ENCODE measurements around the gene PNMA6E.

DNA sequence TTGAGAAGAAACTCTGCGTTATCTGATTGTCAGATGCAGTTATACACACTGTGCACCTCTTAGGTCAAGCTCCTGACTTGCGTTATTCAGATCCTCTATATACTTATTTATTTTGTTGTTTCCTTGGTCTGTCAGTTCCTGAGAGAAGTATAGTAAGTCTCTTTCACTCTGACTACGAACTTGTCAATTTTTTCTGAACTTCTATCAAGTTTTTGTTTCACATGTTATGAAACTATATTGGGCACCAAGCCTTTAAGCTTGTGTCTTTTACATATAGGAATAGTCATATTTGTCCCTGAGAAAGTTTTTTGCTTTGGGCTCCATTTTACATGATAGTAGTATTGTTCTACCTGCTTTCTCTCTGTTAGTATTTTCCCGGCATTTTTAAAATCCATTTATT lies 35.5 kb downstream of the PNMA6E start:
- TF ChIP-seq, protein P1, sequence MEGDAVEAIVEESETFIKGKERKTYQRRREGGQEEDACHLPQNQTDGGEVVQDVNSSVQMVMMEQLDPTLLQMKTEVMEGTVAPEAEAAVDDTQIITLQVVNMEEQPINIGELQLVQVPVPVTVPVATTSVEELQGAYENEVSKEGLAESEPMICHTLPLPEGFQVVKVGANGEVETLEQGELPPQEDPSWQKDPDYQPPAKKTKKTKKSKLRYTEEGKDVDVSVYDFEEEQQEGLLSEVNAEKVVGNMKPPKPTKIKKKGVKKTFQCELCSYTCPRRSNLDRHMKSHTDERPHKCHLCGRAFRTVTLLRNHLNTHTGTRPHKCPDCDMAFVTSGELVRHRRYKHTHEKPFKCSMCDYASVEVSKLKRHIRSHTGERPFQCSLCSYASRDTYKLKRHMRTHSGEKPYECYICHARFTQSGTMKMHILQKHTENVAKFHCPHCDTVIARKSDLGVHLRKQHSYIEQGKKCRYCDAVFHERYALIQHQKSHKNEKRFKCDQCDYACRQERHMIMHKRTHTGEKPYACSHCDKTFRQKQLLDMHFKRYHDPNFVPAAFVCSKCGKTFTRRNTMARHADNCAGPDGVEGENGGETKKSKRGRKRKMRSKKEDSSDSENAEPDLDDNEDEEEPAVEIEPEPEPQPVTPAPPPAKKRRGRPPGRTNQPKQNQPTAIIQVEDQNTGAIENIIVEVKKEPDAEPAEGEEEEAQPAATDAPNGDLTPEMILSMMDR (IDR thresholded peaks at IDR 0.05): no peak
- TF ChIP-seq EZH2 (IDR thresholded peaks at IDR 0.05; ENCODE audit: borderline replicate concordance, insufficient read depth, low read depth, low read length, poor library complexity, severe bottlenecking): no peak

Measured in B cell (primary cell).